ENCODE results near the gene SLC30A1. TPM values are rescaled to one million over a fixed set of nuclear protein-coding genes. Genes with fewer than 3 reads are reported as not detected.

SLC30A1 gene
- total and polyA plus RNA-seq, 2 of the 8 experiments (the other 6 are each of a cell fraction or from before 2014, with no cell fraction given): 4.5 to 14.0 TPM

DNA sequence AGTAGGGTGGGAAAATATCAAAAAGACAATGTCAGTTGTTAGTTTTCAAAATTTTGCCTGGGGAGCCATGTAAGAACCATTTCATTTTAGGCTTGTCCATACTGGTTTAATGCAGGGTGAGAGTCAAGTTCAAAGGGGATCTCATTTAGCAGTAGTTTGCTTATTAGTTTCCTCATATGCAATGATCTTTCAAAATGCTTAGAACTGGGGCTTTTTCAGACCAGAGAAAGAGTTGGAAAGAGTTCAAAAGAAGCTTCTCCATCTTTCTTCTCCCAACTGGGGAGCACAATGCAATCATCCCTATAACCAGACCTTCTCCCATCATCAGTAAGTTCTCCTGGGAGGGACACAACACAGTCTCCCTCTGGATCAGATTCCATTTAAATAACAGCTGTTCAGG is 16.5 kb upstream of the SLC30A1 start:
- Histone ChIP-seq H3K23ac (ENCODE audit: insufficient read length) (no peak overlapping the region), H3K36me3 (ENCODE audit: control insufficient read depth in 2 of 4, insufficient read depth in 4 of 4, low read length in 3 of 4) (no peaks in the 10 kb centered on the region), H3K4me2 (ENCODE audit: insufficient read depth in 1 of 2, low read depth in 2 of 2, low read length in 2 of 2) (no peak overlapping the region), H2BK20ac (ENCODE audit: low read length) (no peak overlapping the region), H4K20me1 (replicated peaks in 1 of 2; ENCODE audit: control insufficient read depth in 1 of 2, insufficient read depth in 2 of 2, low read length in 2 of 2) (no peaks in the 10 kb centered on the region), H2AK5ac (ENCODE audit: low read depth, low read length) (no peak overlapping the region), H2BK12ac (ENCODE audit: low read depth, low read length) (no peak overlapping the region), H3K79me1 (ENCODE audit: low read depth, low read length) (no peaks in the 10 kb centered on the region), H3K18ac (ENCODE audit: extremely low read depth, low read length) (no peak overlapping the region), H4K91ac (replicated peaks; ENCODE audit: insufficient read length, low read length) (no peak overlapping the region), H2BK5ac (ENCODE audit: low read depth, low read length) (no peak overlapping the region), H3K23me2 (ENCODE audit: low read depth, low read length) (no peaks in the 10 kb centered on the region), H2AFZ (ENCODE audit: low read length) (no peak overlapping the region), H3K79me2 (ENCODE audit: control insufficient read depth in 1 of 2, insufficient read depth in 2 of 2, low read length in 2 of 2) (no peaks in the 10 kb centered on the region), H3K4ac (replicated peaks; ENCODE audit: insufficient read length, low read depth, low read length) (no peak overlapping the region), H2BK15ac (ENCODE audit: low read length) (no peak overlapping the region), H3K27me3 (replicated peaks in 1 of 4; ENCODE audit: control insufficient read depth in 3 of 4, extremely low read depth in 1 of 4, insufficient read depth in 3 of 4, low read length in 3 of 4) (no peaks in the 10 kb centered on the region), H3K4me1 (replicated peaks in 1 of 4; ENCODE audit: control insufficient read depth in 3 of 4, insufficient read depth in 4 of 4, low read length in 3 of 4) (no peaks in the 10 kb centered on the region), H3K14ac (ENCODE audit: insufficient read length) (no peak overlapping the region), H4K8ac (ENCODE audit: extremely low read depth, insufficient read depth, low read length) (no peak overlapping the region), H3K9ac (replicated peaks in 1 of 4; ENCODE audit: extremely low read depth in 1 of 4, low read depth in 3 of 4, low read length in 3 of 4) (no peak overlapping the region), H3K9me3 (ENCODE audit: insufficient read depth in 2 of 2, low read depth in 1 of 2, low read length in 1 of 2) (no peaks in the 10 kb centered on the region), H2BK120ac (replicated peaks; ENCODE audit: low read depth, low read length) (no peak overlapping the region), H4K5ac (ENCODE audit: insufficient read length, low read depth, low read length) (no peak overlapping the region), H3K56ac (replicated peaks; ENCODE audit: insufficient read length, low read depth, low read length) (no peak overlapping the region), H3K4me3 (ENCODE audit: extremely low read depth in 1 of 4, insufficient read depth in 2 of 4, low read depth in 3 of 4, low read length in 4 of 4) (no peak overlapping the region), H3K27ac (ENCODE audit: low read depth, low read length) (no peak overlapping the region)
- ChIA-PET CTCF (ENCODE audit: partially characterized antibody) (interaction anchor here (1.6 kb wide), 1 partner anchor 15 kb away, joined by 4 read pairs; no protein-coding TSS in a partner anchor), POLR2A (ENCODE audit: partially characterized antibody) (no interaction called here)
- DNase-seq (ENCODE audit: low read depth in 1 of 2, low spot score in 2 of 2) (no peak), FAIRE-seq (no peak)
- no peak for TF ChIP-seq FOSL1 (IDR thresholded peaks at IDR 0.05; ENCODE audit: insufficient read depth, low read depth, low read length)
- TF ChIP-seq CBX8 (IDR thresholded peaks at IDR 0.05; ENCODE audit: borderline replicate concordance, low read depth, low read length): no peak
- no peak for TF ChIP-seq EZH2 (IDR thresholded peaks at IDR 0.05; ENCODE audit: low read depth, low read length, severe bottlenecking)
- no peak for TF ChIP-seq SUZ12 (IDR thresholded peaks at IDR 0.05; ENCODE audit: low read length)
- no peak for TF ChIP-seq POLR2A (IDR thresholded peaks at IDR 0.05; ENCODE audit: control extremely low read depth in 1 of 2, low read depth in 2 of 2, low read length in 2 of 2)
- no peak for TF ChIP-seq KDM1A (IDR thresholded peaks at IDR 0.05; ENCODE audit: borderline replicate concordance, low read length)
- TF ChIP-seq, protein P1, sequence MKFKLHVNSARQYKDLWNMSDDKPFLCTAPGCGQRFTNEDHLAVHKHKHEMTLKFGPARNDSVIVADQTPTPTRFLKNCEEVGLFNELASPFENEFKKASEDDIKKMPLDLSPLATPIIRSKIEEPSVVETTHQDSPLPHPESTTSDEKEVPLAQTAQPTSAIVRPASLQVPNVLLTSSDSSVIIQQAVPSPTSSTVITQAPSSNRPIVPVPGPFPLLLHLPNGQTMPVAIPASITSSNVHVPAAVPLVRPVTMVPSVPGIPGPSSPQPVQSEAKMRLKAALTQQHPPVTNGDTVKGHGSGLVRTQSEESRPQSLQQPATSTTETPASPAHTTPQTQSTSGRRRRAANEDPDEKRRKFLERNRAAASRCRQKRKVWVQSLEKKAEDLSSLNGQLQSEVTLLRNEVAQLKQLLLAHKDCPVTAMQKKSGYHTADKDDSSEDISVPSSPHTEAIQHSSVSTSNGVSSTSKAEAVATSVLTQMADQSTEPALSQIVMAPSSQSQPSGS (IDR thresholded peaks at IDR 0.05; ENCODE audit: low read length): no peak
- no peak for TF ChIP-seq RAD21 (IDR thresholded peaks at IDR 0.05 in 1 of 2, conservative IDR thresholded peaks at IDR 0.05 in 1 of 2; ENCODE audit: low read depth in 2 of 2, low read length in 2 of 2)
- TF ChIP-seq CBX5 (IDR thresholded peaks at IDR 0.05; ENCODE audit: low read depth, low read length): no peak
- TF ChIP-seq, protein P2, sequence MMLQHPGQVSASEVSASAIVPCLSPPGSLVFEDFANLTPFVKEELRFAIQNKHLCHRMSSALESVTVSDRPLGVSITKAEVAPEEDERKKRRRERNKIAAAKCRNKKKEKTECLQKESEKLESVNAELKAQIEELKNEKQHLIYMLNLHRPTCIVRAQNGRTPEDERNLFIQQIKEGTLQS (IDR thresholded peaks at IDR 0.05; ENCODE audit: insufficient read depth, low read depth, low read length): no peak
- TF ChIP-seq POU5F1 (IDR thresholded peaks at IDR 0.05; ENCODE audit: low read depth, low read length): no peak
